Neural progenitor cell (in vitro differentiated cells): Measurements from ENCODE around the gene BRINP3.

ENCODE experiments used
- EZH2 ChIP-seq: fragments of 200-600 bp; sonication (generic); IDR thresholded peaks from 2 replicates; pipeline ENCODE4 v1.6.1; 2017; ENCODE audit warnings: antibody characterized with exemption, mild to moderate bottlenecking, moderate library complexity
- EZH2phosphoT487 ChIP-seq: fragments of 200-600 bp; sonication (generic); IDR thresholded peaks from 2 replicates; pipeline ENCODE4 v1.6.1; 2017; ENCODE audit warnings: antibody characterized with exemption
- TF ChIP-seq, protein P1 (sequence below): fragments of 200-600 bp; sonication (generic); IDR thresholded peaks from 2 replicates; pipeline ENCODE4 v1.5.1; 2017; ENCODE audit warnings: antibody characterized with exemption, mild to moderate bottlenecking

DNA sequence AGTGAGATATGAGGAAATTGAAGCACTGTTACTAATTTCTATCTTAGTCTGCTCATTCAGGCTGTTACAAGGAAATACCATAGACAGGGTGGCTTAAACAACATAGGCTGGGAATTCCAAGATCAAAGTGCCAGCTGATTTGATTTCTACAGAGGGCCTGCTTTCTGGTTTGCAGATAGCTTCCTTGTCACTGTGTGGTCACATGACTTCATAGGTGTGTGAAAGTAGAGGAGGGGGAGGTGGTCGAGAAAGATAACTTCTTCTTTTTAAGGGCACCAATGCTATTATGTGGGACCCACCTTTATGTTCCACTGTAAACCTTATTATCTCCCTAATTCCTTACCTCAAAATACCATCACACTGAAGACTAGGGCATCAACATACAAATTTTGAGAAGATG is 6.4 kb upstream of the BRINP3 start:
- TF ChIP-seq EZH2phosphoT487 (no peak), EZH2 (no peak)
- TF ChIP-seq, protein P1, sequence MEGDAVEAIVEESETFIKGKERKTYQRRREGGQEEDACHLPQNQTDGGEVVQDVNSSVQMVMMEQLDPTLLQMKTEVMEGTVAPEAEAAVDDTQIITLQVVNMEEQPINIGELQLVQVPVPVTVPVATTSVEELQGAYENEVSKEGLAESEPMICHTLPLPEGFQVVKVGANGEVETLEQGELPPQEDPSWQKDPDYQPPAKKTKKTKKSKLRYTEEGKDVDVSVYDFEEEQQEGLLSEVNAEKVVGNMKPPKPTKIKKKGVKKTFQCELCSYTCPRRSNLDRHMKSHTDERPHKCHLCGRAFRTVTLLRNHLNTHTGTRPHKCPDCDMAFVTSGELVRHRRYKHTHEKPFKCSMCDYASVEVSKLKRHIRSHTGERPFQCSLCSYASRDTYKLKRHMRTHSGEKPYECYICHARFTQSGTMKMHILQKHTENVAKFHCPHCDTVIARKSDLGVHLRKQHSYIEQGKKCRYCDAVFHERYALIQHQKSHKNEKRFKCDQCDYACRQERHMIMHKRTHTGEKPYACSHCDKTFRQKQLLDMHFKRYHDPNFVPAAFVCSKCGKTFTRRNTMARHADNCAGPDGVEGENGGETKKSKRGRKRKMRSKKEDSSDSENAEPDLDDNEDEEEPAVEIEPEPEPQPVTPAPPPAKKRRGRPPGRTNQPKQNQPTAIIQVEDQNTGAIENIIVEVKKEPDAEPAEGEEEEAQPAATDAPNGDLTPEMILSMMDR: no peak
